GM19193 (cell line): Measurements from ENCODE around the gene TNIP2.

Experiments used
- POLR2A ChIP-seq: IDR thresholded peaks from 4 replicates; pipeline ENCODE4 v1.6.1; 2011; ENCODE audit not compliant: insufficient read depth, insufficient read length; ENCODE audit errors: extremely low read depth

Gene TNIP2

DNA sequence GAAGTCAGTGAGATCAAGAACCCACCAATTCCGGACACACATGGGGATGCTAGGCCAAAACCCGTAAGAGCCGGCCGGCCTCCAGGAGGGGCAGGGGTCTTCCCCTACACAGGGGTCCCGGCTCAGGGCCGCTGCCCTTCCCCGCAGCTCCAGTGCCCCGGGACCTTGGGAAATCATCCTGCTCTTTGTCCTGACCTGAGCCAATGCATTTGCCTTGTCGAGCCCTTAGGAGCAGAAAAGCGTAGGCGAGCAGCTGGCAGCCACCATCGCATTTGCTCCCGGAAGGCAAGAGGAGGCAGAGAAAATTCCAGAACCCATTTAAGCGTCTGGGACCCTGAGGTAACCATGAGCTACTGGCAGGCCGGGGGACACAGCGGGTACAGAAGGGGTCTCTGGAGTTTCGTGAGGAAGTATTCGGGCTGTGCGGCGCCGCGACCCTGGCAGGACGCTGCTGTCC lies 7.4 kb upstream of the TNIP2 start:
- TF ChIP-seq POLR2A, result no peak

GRCh38 chr4:2762048-2762447 lies 5.9 kb upstream of the TNIP2 start:
- TF ChIP-seq POLR2A, result no peak

- TF ChIP-seq POLR2A, result no peak
These were observed 5.1 kb upstream of the TNIP2 start for GRCh38 chr4:2761035-2761923.

- TF ChIP-seq POLR2A, result no peak
These were observed 1.3 kb upstream of the TNIP2 start for GRCh38 chr4:2757426-2757825.

DNA sequence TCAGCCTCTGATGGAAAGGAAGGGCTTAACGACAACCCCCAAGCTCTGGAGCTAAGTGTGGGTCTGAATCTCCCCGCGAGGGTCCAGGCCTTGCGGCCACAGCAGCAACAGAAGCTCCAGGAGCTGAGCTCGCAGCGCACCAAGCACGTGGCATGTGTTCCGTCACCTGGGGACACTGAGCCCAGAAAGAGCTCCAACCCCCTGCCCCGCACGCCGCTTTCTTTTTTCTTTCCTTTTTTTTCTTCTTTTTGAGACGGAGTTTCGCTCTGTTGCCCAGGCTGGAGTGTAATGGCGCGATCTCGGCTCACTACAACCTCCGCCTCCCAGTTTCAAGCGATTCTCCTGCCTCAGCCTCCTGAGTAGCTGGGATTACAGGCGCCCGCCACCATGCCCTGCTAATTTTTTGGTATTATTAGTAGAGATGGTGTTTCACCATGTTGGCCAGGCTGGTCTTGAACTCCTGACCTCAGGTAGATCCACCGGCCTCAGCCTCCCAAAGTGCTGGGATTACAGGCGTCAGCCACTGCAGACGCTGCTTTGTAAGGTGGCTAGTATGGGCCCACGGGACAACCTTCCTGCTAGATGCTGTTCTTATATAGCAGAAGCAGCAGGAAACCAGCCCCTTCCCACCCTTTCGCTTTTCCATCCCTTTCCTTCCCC lies 685 bp upstream of the TNIP2 start:
- TF ChIP-seq POLR2A, result no peak

- TF ChIP-seq POLR2A, result no peak
These were observed 1.0 kb downstream of the TNIP2 start for GRCh38 chr4:2754848-2755819.

- TF ChIP-seq POLR2A, result no peak
These were observed 2.7 kb downstream of the TNIP2 start for GRCh38 chr4:2753436-2753835.

- TF ChIP-seq POLR2A, result no peak
These were observed 5.2 kb downstream of the TNIP2 start for GRCh38 chr4:2750719-2751605.

DNA sequence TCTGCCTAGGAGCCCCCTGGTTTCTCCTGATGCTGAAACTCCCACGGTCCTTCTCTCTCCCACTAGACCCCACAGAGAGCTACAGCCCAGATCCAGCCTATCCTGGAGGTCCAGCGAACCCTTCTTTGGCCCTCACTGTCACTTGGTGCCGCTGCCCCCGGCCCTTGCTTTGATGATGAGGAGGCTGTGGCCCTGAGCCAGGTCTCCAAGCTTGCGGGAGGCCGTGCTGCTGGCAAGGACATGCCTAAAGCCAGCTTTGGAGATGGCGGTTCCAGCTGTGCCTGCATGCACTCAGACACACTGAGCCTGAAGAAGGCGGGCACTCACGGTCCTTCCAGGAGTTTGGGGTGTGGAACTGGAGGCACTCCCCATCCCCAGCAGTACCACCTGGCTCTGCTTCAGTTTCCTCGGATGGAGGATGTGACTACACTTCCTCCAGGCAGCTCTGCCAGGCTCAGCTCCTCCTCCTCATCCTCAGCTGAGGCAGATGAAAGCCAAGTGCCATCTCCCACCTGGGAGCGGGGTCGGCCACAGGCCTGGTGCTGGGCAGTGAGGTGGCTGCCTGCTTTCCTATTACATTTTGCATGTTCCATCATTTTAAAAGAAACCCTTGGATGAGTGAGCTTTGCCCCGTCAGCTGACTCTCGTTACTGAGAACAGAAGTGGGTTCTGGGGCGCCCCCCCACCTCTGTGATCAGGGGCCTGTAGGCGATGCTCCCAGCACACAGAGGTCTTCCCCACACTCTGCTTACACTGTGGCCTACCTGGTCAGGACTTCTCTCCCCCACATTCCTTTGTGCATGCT lies 9.0 kb downstream of the TNIP2 start:
- no peak for TF ChIP-seq POLR2A

DNA sequence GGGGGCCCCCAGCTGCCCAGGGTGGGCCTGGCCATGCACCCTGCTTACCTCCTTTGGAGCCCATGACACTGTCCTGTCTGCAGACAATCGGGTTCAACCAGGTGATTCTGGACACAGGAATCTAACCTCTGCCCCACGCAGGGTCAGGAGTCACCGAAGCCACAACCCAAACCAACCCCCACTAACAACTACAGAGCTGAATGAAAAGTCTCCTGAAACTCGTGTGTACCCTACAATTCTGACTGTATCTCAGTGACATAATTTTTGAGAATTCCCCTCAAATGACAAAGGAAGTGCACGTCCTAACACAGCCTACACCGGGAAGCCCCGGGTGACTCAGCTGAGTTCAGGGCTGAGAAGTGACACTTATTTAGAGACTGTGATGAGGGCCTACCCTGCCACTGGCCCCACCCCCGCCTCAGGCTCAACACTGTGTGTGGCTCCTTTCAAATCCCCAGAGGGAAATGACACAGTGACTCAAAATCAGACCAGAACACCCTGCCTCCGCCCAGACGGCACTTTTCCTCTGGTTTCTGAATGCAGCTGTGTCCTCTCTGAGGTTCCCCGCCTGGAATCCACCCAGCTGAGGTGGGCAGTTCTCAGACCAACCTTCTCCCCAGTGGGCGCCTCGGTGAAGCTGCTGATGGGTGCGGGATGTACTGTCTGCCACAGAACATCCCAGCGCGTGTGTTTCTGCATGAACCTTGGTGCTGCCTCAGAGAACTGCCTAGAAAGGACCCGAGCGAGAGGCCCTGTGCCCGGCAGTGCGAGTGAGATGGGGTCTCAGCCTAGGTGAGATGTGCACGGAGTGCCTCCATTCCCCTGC lies 9.9 kb downstream of the TNIP2 start:
- TF ChIP-seq POLR2A, result peak; percentile 53

GRCh38 chr4:2745516-2745915 lies 10.6 kb downstream of the TNIP2 start:
- TF ChIP-seq POLR2A, result no peak

- TF ChIP-seq POLR2A, result no peak
These were observed 11.4 kb downstream of the TNIP2 start for GRCh38 chr4:2744576-2745270.
